Ishikawa (cell line): ENCODE measurements around the gene LRBA.

Experiments
- CEBPB ChIP-seq: IDR thresholded peaks from 2 replicates; pipeline ENCODE4 v1.6.1; 2012
- CREB1 ChIP-seq: IDR thresholded peaks from 2 replicates; pipeline ENCODE4 v1.6.1; 2012; ENCODE audit warnings: low read depth
- EGR1 ChIP-seq: IDR thresholded peaks from 2 replicates; pipeline ENCODE4 v1.6.1; 2012
- EP300 ChIP-seq: IDR thresholded peaks from 2 replicates; pipeline ENCODE4 v1.6.1; 2012; ENCODE audit warnings: borderline replicate concordance
- FOXM1 ChIP-seq: IDR thresholded peaks from 2 replicates; pipeline ENCODE4 v1.6.1; 2012; ENCODE audit warnings: low read depth, borderline replicate concordance
- MAX ChIP-seq: IDR thresholded peaks from 2 replicates; pipeline ENCODE4 v1.6.1; 2012
- NFIC ChIP-seq: IDR thresholded peaks from 2 replicates; pipeline ENCODE4 v1.6.1; 2012
- RAD21 ChIP-seq: IDR thresholded peaks from 2 replicates; pipeline ENCODE4 v1.6.1; 2012; ENCODE audit warnings: low read depth
- REST ChIP-seq: IDR thresholded peaks from 2 replicates; pipeline ENCODE4 v1.6.1; 2012; ENCODE audit warnings: low read depth, mild to moderate bottlenecking
- TAF1 ChIP-seq: IDR thresholded peaks from 2 replicates; pipeline ENCODE4 v1.6.1; 2012; ENCODE audit warnings: low read depth, mild to moderate bottlenecking
- TCF12 ChIP-seq: IDR thresholded peaks from 2 replicates; pipeline ENCODE4 v1.6.1; 2012; ENCODE audit warnings: low read depth
- TEAD4 ChIP-seq: IDR thresholded peaks from 2 replicates; pipeline ENCODE4 v1.6.1; 2012
- USF1 ChIP-seq: IDR thresholded peaks from 2 replicates; pipeline ENCODE4 v1.6.1; 2012
- YY1 ChIP-seq: IDR thresholded peaks from 2 replicates; pipeline ENCODE4 v1.6.1; 2012; ENCODE audit warnings: low read depth
- ZBTB7A ChIP-seq: IDR thresholded peaks from 2 replicates; pipeline ENCODE4 v1.6.1; 2012; ENCODE audit warnings: low read depth

Gene LRBA

GRCh38 chr4:150971901-150972300 is 43.2 kb downstream of the LRBA start:
- no peak for TF ChIP-seq TAF1
- no peak for TF ChIP-seq YY1

- no peak for TF ChIP-seq YY1
- TF ChIP-seq TAF1, result no peak
- TF ChIP-seq USF1, result no peak
- TF ChIP-seq CEBPB, result no peak
- no peak for TF ChIP-seq MAX
- no peak for TF ChIP-seq EP300
- no peak for TF ChIP-seq EGR1
These were observed 44.4 kb downstream of the LRBA start for GRCh38 chr4:150970685-150971151.

- TF ChIP-seq CEBPB, result no peak
- TF ChIP-seq ZBTB7A, result no peak
- TF ChIP-seq YY1, result no peak
- no peak for TF ChIP-seq USF1
- no peak for TF ChIP-seq RAD21
- TF ChIP-seq EGR1, result no peak
- no peak for TF ChIP-seq MAX
- TF ChIP-seq TAF1, result no peak
- no peak for TF ChIP-seq TEAD4
- no peak for TF ChIP-seq EP300
- no peak for TF ChIP-seq TCF12
These were observed 50.3 kb downstream of the LRBA start for GRCh38 chr4:150964754-150965153.

GRCh38 chr4:150962245-150962644 is 52.8 kb downstream of the LRBA start:
- TF ChIP-seq NFIC (no peak), USF1 (no peak), EP300 (no peak), REST (no peak), FOXM1 (no peak), CEBPB (no peak), YY1 (no peak), TAF1 (no peak), CREB1 (no peak), TCF12 (no peak), RAD21 (no peak), MAX (no peak), ZBTB7A (no peak), TEAD4 (no peak), EGR1 (no peak)

- TF ChIP-seq TAF1, result no peak
- TF ChIP-seq USF1, result no peak
- TF ChIP-seq RAD21, result no peak
These were observed 53.5 kb downstream of the LRBA start for GRCh38 chr4:150961566-150961965.

GRCh38 chr4:150960818-150961217 is 54.3 kb downstream of the LRBA start:
- peak; percentile 60 for TF ChIP-seq RAD21
- no peak for TF ChIP-seq MAX
- TF ChIP-seq EGR1, result no peak
- no peak for TF ChIP-seq TCF12

- TF ChIP-seq EP300 (no peak), RAD21 (peak; percentile 56; the same call in 1 of the 2 replicates), CEBPB (no peak)
These were observed 55.0 kb downstream of the LRBA start for GRCh38 chr4:150960079-150960478.
